ENCODE data around the gene EOLA2.
A peak's percentile ranks its signal among the peaks of the same experiment; 100 is the strongest.
"Not testable (repeated sequence)": the region's sequence is repeated elsewhere in the genome, so short reads cannot be mapped to it uniquely, and the experiment has no call there.

The EOLA2 gene

DNA sequence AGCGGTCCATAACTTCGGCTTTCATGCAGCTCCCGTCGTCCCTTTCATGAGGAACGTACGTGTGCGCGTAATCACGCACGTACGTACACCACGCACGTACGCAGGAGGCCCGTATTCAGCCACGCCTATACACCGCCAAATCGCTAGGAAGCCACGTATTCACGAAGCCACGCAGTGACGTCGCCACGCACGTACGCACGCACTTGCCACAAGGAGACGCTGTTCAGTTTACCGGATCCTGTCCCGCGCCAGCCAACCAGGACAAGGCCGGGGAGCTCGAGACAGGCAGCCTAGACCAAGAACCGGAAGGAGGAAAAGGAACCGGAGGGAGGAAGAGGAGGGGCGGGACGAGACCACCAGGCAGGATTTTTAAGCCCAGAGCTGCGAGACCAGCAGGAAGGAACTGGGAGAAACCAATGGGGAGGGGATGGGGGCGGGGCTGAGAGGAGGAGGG is at the start of gene EOLA2:
Gene EOLA2, minus strand, starts transcription at position 65 of the 454 bp plus-strand sequence. CDS start 4,617 bp downstream, outside the sequence.
- DNase-seq (ENCODE audit: low read depth) = peak; percentile 79

DNA sequence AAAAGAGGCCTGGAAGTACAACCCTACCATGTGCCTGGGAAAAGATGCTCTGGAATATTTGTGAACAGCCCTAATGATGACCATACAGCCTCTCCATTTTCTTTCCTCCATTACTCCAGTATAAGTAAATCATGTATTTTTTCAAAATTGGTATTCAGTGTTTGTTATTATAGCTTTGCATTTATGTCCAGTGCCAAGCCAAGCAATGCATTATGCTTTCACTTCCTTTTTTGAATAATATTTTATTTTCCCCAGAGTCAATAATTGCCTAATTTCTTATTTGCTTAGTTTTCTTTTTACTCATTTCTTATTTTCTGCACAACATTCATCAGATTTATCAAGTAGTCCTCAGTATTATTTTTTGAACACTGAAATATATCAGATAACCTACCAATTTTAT is 49.3 kb upstream of the EOLA2 start:
- DNase-seq (ENCODE audit: low read depth) = no peak

DNA sequence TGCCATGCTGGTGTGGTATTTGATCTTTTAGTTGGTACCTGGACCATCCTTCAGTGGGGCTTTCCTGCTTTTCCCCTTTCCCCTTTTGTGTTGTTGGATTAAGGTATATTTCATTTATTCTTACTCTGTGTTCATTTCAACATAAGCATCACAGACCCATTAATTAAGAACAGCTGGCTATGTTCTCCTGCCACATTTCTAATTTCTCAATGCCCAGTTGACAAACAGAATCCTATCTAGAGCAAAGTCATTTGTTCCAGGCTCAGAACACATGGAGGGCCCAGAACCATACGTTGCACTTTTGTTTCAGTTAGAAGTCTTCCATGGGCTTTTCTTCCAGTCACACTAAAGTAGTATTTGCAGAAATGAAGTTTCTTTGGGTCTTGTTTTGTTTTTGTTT is 46.1 kb upstream of the EOLA2 start:
- no peak for DNase-seq (ENCODE audit: low read depth)

DNA sequence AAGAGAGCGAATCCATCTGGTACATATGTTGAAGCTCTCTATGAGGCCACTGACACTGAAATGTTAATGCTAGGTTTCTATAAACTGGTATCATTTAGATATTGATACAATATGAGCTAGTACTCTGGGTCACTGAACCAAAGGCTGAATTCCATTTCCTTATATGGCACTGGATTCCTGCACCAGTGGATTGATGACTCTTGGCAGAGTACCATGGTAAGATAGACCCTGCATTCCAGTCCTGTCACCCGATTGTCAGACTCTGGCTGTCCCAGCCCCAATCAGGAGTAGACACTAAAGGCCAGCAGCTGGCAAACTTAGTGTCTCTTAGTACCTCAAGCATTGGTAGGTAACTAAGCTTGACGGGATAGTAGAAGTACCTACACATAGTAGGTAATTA is 44.0 kb upstream of the EOLA2 start:
- no peak for DNase-seq (ENCODE audit: low read depth)

DNA sequence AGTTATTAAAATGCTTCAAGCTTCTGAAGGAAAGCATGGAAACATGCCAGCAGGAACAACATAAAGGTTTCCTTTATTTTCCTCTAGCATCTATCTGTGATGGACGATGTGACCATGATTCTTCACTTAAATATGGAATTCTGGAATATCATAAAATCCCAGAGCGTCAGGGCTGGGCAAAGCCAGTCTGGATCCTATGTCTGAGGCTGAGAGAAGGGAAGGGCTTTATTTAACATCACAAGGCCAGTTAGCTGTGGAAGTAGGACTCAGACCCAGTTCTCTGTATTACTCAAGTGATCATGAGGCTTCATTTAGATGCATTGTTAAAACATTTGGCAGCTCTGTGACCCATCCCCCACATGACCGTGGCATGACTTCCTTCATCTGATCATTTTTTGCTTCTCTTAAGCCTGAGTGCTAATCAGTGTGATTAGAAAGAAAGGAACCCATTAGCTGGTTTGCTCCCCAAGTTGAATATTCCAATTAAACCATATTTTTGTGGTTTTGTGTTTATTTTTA is 40.9 kb upstream of the EOLA2 start:
- no peak for DNase-seq (ENCODE audit: low read depth)

DNA sequence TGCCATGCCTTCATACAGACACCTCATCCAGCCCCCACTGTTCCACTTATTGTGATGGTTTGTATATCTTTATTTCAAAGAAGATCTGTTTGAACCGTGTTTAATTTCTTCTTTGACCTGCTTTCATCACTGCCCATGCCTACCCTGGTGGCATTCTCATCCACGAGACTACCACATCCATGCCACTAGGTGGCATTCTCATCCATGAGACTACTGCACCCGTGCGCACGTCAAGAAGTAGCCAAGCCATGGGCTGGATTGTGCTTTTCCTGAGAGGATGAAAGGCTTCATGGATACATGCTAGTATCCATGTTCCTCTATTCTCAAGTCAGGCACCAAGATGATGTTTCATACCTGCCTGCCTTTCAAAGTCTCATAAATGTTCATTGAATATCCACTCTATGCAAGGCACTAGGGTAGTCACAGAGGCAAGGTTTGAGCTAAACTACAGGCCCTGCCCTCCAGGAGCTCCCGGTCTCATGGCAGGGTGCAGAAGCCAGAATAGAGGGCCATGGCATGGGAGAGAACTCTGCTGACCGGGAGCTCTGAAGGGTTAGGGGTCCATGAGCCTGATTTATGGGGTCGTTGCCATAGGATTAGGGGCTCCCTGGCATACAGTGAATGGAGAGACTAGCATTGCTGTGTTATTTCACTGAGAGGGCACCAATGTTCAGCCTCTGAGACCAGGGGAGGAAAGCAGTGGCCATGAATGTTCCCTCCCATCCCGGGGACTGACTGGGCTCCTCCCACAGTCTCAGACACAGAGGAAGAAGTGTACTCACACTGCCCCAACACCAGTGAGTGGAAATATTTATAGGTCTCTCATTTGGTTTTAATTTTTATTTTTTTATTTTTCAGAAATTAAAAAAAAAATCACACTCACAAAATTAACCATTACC is 24.8 kb upstream of the EOLA2 start:
- DNase-seq (ENCODE audit: low read depth) = no peak

DNA sequence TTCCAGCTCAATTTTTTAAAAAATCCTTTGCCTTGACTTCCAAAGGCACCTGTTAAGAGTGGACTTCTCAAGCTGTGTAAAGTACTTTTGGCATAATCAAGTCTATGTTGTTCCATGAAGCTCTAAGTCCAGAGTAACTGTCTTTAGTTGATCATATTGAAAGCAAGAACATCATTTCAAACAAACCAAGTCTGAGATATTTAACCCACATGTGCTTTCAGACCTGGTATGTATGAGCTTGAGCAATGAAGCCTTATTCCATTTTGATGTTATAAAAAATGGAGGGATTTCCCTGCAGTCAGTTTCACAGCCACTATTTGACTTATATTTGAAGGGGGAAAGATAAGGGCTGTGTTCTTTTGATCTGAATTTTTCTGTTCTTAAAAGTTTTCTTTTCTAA is 23.7 kb upstream of the EOLA2 start:
- no peak for DNase-seq (ENCODE audit: low read depth)

DNA sequence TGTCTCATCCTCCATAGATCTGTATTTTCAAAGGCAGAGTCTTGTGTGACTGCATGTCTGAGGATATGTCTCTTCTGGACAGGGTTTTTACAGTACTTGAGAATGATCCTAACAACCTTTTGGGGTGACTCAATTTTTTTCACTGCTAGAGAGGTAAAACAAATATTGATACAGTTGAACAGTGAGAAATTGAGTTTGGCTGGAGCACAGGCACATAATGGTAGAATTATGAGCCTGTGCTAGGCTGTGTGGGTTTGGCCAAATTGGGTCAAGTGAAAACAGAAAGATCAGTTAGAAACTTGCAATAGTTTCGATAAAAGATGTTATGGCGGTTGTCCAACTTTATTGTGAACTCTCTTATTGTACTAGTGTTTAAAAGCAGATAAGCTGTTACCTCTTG is 23.3 kb upstream of the EOLA2 start:
- DNase-seq (ENCODE audit: low read depth) = no peak

DNA sequence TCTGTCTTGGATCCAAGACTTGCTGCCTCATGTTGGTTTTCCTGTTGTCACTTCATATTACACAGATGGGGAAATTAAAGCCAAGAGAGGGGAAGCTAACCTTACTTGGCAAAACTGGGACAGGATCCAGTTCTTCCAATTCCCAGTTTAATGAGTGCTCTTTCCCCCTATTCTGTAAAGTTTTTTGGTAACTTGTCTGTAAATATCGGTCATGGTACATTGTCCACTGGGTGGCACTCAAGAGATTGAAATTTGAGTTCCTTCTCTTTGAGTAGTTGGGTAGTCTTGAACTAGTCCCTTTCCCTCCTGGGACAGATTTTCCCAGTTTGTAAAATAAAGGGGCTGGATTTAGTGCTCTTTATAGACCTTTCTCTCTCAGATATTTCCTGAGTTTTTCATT is 12.4 kb upstream of the EOLA2 start:
- DNase-seq (ENCODE audit: low read depth) = no peak

DNA sequence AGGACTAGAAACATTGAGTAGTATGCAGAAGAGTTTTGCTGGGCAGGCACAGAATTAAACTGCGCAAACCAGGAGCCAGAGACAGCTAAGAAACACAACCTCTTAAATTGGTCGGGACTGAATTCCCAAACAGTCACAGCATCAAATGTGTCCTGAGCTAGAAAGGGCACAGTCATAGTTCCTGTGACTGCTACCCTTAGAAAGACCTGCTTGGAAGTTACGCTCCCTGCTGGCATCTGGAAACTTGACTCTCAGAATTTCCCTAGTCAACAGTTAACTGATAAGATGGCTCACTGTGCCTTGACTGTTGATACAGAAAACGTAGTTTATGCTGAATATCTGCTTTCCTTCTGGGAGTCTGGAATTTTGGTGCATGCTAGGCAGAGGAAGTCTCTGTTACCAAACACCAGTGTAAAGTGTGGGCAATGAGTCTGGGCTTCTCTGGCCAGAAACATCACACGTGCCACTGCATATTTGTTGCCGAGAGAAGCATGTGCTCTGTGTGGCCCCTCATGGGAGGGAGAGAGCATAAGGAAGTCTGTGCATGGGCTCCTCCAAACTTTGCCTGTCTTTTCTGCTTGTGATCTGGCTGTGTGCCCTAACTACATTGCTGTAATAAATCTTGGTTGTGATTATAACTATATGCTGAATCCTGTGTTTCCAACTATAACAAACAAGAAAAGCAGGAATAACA is 11.6 kb upstream of the EOLA2 start:
- no peak for DNase-seq (ENCODE audit: low read depth)

DNA sequence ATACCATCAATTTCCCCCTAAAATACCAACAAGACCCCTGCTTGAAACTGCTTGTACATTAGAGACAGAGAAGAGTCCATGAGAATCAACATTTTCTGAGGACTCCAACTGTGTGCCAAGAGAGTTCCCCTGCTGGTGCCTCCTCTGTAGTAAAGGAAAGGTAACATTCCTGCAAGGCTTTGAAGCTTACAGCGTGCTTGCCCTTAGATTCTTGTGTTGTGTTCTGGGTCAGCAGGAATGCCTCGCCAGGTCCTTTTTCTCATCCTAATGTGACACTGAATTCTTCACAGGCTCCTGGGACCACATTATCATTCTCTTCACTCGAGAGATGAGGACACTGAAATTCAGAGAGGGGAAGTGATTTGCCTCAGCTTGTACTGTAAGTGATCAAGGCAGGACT is 9.7 kb upstream of the EOLA2 start:
- no peak for DNase-seq (ENCODE audit: low read depth)

DNA sequence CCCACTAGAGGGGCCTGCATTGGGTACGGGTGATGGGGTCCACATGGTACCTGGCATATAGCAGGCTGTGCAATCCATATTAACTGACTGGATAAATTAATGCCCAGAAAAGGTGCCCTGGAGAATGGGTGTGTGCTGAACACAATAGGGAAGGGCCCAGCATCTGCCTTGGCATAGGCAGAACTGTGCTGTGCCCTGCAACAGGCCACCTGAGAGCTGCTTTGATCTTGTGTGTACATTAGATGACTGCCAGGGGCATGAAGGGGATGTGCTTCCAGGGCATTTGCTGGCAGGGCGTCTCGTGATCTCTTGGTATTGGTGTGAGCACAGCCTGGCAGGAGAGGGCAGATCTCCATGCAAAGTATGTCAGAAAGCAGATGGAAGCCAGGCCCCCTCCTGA is 8.6 kb upstream of the EOLA2 start:
- DNase-seq (ENCODE audit: low read depth) = not testable (repeated sequence)

DNA sequence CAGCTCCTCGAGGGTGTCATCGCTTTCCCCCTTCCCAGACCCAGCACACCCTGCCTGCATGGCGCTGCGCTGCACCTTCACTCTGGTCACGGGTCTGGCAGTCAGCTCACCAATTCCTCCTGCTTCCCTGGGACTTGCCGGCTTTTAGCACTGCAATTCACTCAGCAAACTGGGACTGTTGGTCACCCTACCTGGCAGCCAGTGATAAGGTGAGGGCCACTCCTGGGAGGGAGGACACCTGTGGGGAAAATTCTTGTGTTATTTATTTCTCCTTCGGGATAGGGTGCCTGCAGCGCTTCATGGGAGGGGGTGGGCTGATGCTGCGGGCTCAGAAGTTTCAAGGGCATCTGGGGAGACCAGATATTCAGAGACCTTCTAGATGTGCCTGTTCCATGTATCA is 7.5 kb upstream of the EOLA2 start:
- not testable (repeated sequence) for DNase-seq (ENCODE audit: low read depth)

DNA sequence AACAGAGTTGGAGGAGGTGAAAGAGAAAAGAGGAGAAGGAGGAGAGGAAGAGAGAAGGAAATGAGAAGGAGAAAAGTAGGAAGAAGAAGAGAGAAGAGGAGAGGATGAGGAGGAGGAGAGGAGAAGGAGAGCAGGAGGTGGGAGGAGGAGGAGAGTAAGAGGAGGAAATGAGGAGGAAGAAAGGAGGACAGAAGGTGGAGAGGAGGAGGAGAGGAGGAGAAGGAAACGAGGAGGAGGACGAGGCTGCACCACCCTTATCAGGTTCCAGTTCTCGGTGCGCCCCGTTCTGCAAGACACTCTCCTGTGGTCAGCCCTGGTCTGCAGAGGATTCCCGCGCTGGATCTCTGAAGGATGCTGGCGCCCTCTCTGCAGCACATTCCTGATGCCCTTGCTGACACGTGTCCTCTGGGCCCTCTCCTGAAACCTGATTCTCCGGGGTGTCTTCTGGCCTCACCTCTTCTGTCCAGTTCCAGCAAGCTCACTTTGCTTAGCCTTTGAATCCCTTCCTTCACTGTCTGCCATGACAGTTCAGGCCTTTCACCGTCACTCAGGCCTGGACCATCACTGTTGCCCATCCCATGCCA is 6.9 kb upstream of the EOLA2 start:
- DNase-seq (ENCODE audit: low read depth) = not testable (repeated sequence)

DNA sequence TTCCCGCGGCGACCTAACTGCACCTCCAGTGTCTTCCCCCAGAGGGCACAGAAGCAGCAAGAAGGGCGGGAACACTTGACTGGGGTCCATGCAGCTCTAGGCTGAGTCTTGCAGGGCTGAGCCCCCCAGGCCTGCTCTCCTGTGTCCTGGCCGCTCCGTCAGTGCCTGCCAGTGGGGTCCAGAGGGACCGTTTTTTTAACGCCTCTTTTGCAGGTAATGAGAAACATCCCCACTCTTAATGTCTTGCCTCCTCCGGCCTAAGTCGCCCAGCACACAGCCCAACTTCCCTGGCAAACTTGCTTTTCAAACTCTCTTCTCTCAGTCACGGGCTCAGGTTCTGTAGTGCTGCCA is 2.4 kb upstream of the EOLA2 start:
- DNase-seq (ENCODE audit: low read depth) = not testable (repeated sequence)

DNA sequence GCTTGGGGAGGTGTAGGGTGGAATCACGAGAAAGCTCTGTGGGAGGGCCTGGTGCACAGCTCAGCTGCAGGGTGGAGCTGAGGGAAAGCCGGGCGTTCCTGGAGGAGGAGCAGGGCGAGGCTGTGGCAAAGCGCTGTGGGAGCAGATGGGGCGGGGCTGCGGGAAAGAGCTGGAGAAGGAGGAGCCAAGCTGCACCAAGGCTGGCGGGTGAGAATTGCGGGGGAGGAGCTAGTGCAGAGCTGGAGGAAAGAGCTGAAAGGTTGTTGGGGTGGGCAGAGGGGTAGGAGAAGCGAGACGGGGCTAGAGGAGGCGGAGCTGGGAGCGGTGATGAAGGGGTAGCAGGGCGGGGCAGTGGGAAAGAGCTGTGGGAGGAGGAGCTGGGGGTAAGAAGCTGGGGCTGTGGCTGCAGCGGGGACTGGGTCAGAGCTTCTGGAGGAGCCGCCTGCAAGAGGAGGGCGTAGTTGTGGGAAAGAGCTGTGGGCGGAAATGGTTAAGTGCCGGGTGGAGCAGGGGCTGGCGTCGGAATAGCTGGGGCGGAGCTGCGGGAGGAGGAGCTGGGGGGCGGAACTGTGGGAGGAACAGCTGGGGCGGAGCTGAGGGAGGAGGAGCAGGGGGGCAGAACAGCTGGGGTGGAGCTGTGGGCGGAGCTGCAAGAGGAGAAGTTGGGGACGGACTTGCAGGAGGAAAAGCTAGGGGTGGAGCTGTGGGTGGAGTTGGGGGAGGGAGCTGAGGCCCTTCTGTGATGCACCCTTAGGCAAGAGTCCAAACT is 1.8 kb upstream of the EOLA2 start:
- DNase-seq (ENCODE audit: low read depth) = peak; percentile 75

DNA sequence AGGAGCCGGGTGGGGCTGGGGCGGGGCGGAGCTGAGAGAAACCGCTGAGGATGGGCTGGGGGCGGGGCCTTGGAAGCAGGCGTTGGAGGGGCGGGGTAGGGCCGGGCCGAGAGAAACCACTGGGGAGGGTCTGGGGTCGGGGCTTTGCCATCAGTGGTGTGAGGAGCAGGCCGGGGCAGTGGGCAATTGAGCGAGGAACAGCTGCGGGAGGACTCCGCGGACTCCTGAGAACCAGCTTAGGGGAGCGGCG is 1.3 kb upstream of the EOLA2 start:
- no peak for DNase-seq (ENCODE audit: low read depth)

DNA sequence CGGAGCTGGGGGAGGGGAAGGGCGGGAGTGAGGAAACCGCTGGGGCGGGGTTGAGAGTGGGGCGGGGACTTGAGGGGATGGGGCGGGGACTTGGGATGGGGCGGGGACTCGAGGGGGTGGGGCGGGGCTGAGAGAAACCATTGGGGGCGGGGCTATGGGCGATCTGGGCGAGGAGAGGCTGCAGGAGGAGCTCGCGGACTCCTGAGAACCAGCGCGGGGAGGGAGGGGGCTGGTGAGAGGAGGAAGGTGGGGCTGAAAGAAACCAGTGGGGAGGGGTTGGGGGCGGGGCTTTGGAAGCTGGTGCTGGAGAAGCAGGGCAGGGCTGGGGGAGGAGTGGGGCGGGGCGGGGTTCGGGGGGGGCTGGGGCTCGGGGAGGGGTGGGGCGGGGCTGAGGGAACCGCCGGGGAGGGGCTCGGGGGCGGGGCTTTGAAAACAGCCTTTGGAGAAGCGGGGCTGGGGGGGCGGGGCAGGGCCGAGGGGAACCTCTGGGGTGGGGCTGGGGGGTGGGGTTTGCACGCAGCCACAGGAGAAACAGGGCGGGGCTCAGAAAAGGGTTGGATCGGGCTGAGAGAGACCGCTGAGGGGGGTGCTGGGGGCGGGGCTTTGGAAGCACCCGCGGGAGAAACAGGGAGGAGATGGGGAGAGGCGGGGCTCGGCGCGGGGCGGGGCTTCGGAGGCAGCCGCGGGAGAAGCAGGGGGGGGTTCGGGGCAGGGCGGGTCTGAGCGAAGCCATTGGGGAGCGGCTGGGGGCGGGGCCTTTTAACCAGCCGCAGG is 777 bp upstream of the EOLA2 start:
- peak; percentile 75 for DNase-seq (ENCODE audit: low read depth)

DNA sequence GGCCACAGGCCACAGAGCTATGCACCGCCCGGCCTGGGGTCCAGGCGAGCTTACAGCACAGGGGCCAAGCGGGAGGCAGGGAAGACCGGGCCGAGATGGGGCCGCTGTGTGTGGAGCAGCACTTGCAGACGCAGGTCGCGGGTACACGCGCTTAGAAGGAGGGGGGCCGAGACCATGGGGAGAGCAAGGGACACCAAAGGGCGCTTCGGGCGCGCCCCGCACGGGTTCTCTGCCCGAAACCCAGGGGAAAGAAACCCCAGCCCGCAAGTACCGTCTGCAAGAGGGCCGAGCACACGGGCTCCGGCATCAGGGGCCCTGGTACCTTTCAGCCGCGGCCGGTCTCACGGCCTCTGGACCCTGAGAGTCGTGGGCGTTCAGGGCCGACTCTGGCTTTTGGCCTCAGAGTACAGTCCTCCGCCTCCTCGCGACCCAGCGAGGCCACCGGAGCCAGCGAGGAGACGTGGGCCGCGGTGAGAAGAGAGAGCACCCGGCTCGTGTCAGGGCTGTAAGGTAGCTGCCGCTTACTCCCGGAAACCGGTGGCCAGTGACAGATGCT is 342 bp downstream of the EOLA2 start:
- DNase-seq (ENCODE audit: low read depth) = no peak

DNA sequence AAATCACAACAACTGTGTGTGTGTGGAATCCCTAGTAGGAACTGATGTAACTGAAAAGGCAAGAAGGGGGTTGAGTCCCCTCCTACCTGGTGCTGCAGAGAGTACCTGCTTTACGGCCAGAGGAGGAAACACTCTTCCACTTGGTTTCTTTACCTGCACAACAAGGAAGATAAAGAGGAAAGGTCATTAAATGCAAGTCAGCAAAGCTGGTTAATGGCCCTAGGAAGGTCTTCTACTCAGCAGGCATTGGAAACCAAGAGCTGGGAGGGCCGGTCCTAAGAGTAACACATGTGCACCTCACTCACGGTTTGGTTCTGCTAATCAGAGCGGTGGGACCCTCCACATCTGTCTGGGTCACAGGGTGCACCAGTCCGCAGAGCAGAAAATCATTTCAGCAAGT is 963 bp downstream of the EOLA2 start:
- DNase-seq (ENCODE audit: low read depth) = not testable (repeated sequence)

DNA sequence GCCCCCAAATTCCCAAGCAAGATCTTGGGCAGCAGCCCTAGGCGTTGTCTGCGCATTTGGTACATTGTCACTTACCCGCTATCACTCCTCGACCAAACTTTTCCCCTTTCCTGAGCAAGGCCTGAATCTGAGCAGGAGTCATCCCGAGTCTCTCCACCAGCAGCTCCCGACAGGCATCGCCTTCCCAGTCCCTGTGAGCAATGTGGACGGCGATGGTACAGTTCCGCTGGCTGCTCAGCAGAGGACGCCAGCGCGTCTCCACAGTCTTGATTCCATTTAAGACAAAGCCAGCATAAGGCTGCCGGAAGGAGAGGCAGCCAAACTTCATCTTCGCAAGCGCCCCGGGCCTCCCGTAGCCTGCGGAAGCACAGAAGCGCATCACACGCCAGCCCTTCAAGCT is 4.7 kb downstream of the EOLA2 start:
- not testable (repeated sequence) for DNase-seq (ENCODE audit: low read depth)

Data from stimulated activated CD8-positive, alpha-beta memory T cell treated with anti-CD3 and anti-CD28 coated beads, Interleukin-12 subunit alpha, Interleukin-12 subunit beta, amount 100 ng/mL, for 1 hour (primary cell).